Smooth muscle cell (in vitro differentiated cells): ENCODE data around the gene SV2C. TPM values are rescaled to one million over a fixed set of nuclear protein-coding genes. Genes with fewer than 3 reads are reported as not detected.

ENCODE experiments used
- DNase-seq: peaks from one replicate; lab custom pipeline; 2025; ENCODE audit not compliant: unreplicated experiment; lab: John Stamatoyannopoulos, UW
- H2AFZ ChIP-seq: fragments of 200-600 bp; sonication (generic); 2 replicates; pipeline ENCODE4 v1.6.0; 2016; ENCODE audit warnings: antibody characterized with exemption, low read depth, mild to moderate bottlenecking
- H3F3A ChIP-seq: fragments of 200-600 bp; sonication (generic); 2 replicates; pipeline ENCODE4 v1.6.0; 2017; ENCODE audit warnings: antibody characterized with exemption, low read depth
- H3K27ac ChIP-seq: fragments of 200-600 bp; sonication (generic); 2 replicates; pipeline ENCODE4 v1.5.1; 2016; ENCODE audit warnings: low read depth, mild to moderate bottlenecking
- H3K27me3 ChIP-seq: fragments of 200-600 bp; sonication (generic); 2 replicates; pipeline ENCODE4 v1.6.1; 2016; ENCODE audit warnings: low read depth, mild to moderate bottlenecking
- H3K36me3 ChIP-seq: fragments of 200-600 bp; sonication (generic); 2 replicates; pipeline ENCODE4 v1.5.1; 2016; ENCODE audit warnings: low read depth
- H3K4me1 ChIP-seq: fragments of 200-600 bp; sonication (generic); 2 replicates; pipeline ENCODE4 v1.5.1; 2016; ENCODE audit warnings: low read depth
- H3K4me2 ChIP-seq: fragments of 200-600 bp; sonication (generic); 2 replicates; pipeline ENCODE4 v1.6.0; 2016; ENCODE audit warnings: mild to moderate bottlenecking
- H3K4me3 ChIP-seq: fragments of 200-600 bp; sonication (generic); 2 replicates; pipeline ENCODE4 v1.5.1; 2016; ENCODE audit warnings: mild to moderate bottlenecking
- H3K79me2 ChIP-seq: fragments of 200-600 bp; sonication (generic); 2 replicates; pipeline ENCODE4 v1.6.0; 2016; ENCODE audit warnings: low read depth, mild to moderate bottlenecking
- H3K9ac ChIP-seq: fragments of 200-600 bp; sonication (generic); 2 replicates; pipeline ENCODE4 v1.6.0; 2016; ENCODE audit warnings: low read depth
- H3K9me3 ChIP-seq: fragments of 200-600 bp; sonication (generic); replicated peaks from 2 replicates; pipeline ENCODE4 v1.5.1; 2016; ENCODE audit warnings: low read depth
- H4K20me1 ChIP-seq: fragments of 200-600 bp; sonication (generic); 2 replicates; pipeline ENCODE4 v1.6.0; 2016; ENCODE audit warnings: low read depth
- CTCF ChIP-seq: fragments of 200-600 bp; sonication (generic); IDR thresholded peaks from 2 replicates; pipeline ENCODE4 v1.5.1; 2017; ENCODE audit warnings: borderline replicate concordance, mild to moderate bottlenecking, antibody characterized with exemption; ENCODE audit not compliant: insufficient read depth, poor library complexity, severe bottlenecking
- WGBS: methylation state at CpG from one replicate; pipeline ENCODE4 v1.1.7; 2016; ENCODE audit warnings: low lambda C conversion rate; 5-methylcytosine and 5-hydroxymethylcytosine counted together
- polyA plus RNA-seq: library from polyadenylated mRNA; unstranded; fragments of >200 nt; fragmentation: Nextera tagmentation; extraction: Ambion mirVana; gene quantifications from 2 replicates; pipeline ENCODE4 v1.2.1, GENCODE V29; 2016
- total RNA-seq: library from RNA; depleted of rRNA; stranded (reverse); fragments of >200 nt; gene quantifications from 2 replicates; pipeline ENCODE4 v1.2.3, GENCODE V29; 2014

The SV2C gene
- total and polyA plus RNA-seq, 2 experiments from 2014 or later: not detected

GRCh38 chr5:76166886-76167576, 83.8 kb downstream of the SV2C start:
- Histone ChIP-seq H3F3A (no peaks in the 10 kb centered on the region), H3K36me3 (no peaks in the 10 kb centered on the region), H3K4me2 (no peak overlapping the region), H2AFZ (no peak overlapping the region), H3K79me2 (no peaks in the 10 kb centered on the region), H4K20me1 (no peaks in the 10 kb centered on the region), H3K4me1 (no peaks in the 10 kb centered on the region), H3K4me3 (no peak overlapping the region), H3K9me3 (no peaks in the 10 kb centered on the region), H3K9ac (no peak overlapping the region), H3K27me3 (no peaks in the 10 kb centered on the region), H3K27ac (no peak overlapping the region)
- WGBS: 81% methylated on average over 3 of the region's 3 CpGs
- no peak for TF ChIP-seq CTCF
- DNase-seq: no peak

GRCh38 chr5:76169146-76169905, 86.1 kb downstream of the SV2C start:
- DNase-seq: no peak
- no peaks in the 10 kb centered on the region for H4K20me1 ChIP-seq
- H3K4me1 ChIP-seq: no peaks in the 10 kb centered on the region
- no peaks in the 10 kb centered on the region for H3K79me2 ChIP-seq
- no peaks in the 10 kb centered on the region for H3F3A ChIP-seq
- no peak overlapping the region for H3K4me3 ChIP-seq
- no peak for TF ChIP-seq CTCF
- no peaks in the 10 kb centered on the region for H3K9me3 ChIP-seq
- WGBS: 78% methylated on average over 6 of the region's 6 CpGs
- no peak overlapping the region for H3K27ac ChIP-seq
- no peak overlapping the region for H2AFZ ChIP-seq
- H3K27me3 ChIP-seq: no peaks in the 10 kb centered on the region
- no peak overlapping the region for H3K9ac ChIP-seq
- no peaks in the 10 kb centered on the region for H3K36me3 ChIP-seq
- no peak overlapping the region for H3K4me2 ChIP-seq

- Histone ChIP-seq H3K4me1 (no peaks in the 10 kb centered on the region), H3K9me3 (no peaks in the 10 kb centered on the region), H3K4me3 (no peak overlapping the region), H2AFZ (no peak overlapping the region), H3K36me3 (no peaks in the 10 kb centered on the region), H3K79me2 (no peaks in the 10 kb centered on the region), H3K27ac (no peak overlapping the region), H3K27me3 (no peaks in the 10 kb centered on the region), H3K4me2 (no peak overlapping the region), H3F3A (no peaks in the 10 kb centered on the region), H3K9ac (no peak overlapping the region), H4K20me1 (no peaks in the 10 kb centered on the region)
- no peak for DNase-seq
- WGBS: 96% methylated on average over 23 of the region's 23 CpGs
- TF ChIP-seq CTCF: no peak
Measured at GRCh38 chr5:76174101-76174500, 90.9 kb downstream of the SV2C start.
